HEK293 (cell line): ENCODE data around the gene SLC2A9.

ENCODE experiments used
- CTCF ChIA-PET: fragments of 350-600 bp; formaldehyde crosslinking; extraction: SDS; loops from one replicate; lab custom pipeline; 2021; ENCODE audit warnings: antibody characterized with exemption; lab: Yijun Ruan, JAX
- POLR2A ChIA-PET: fragments of 300-600 bp; formaldehyde crosslinking; extraction: SDS; loops from one replicate; lab custom pipeline; 2020; ENCODE audit warnings: antibody characterized with exemption, inconsistent platforms; lab: Yijun Ruan, JAX
- H3K27ac ChIP-seq: fragments of 200-500 bp; sonication (Bioruptor generic); 2 replicates; pipeline ENCODE4 v1.5.1; 2014; ENCODE audit warnings: low read depth, low read length, control low read depth, inconsistent platforms; ENCODE audit errors: extremely low read depth
- H3K36me3 ChIP-seq, 2 experiments: fragments of 200-500 bp in 1 of 2; sonication (Bioruptor generic) in 1 of 2; 1 replicate in 1 of 2; 2 replicates in 1 of 2; pipeline ENCODE4 v1.5.1; 2014 to 2017; ENCODE audit warnings: inconsistent platforms in 2 of 2, low read length in 2 of 2; ENCODE audit not compliant: control insufficient read depth in 2 of 2, insufficient read depth in 1 of 2
- H3K4me1 ChIP-seq: fragments of 200-500 bp; sonication (Bioruptor generic); 2 replicates; pipeline ENCODE4 v1.5.1; 2014; ENCODE audit warnings: mild to moderate bottlenecking, low read length, inconsistent platforms; ENCODE audit not compliant: control insufficient read depth, insufficient read depth
- H3K4me3 ChIP-seq: 2 replicates; pipeline ENCODE4 v1.5.1; 2011; ENCODE audit warnings: low read depth, mild to moderate bottlenecking, control low read depth, low read length, moderate library complexity
- H3K9me3 ChIP-seq: fragments of 200-500 bp; sonication (Bioruptor generic); 2 replicates; pipeline ENCODE4 v1.5.1; 2014; ENCODE audit warnings: low read depth, low read length, inconsistent platforms; ENCODE audit not compliant: control insufficient read depth, insufficient read depth
- GLIS2 ChIP-seq: fragments of 450-650 bp; formaldehyde crosslinking; IDR thresholded peaks from 2 replicates; pipeline ENCODE4 v1.5.1; 2016; ENCODE audit warnings: missing biosample characterization, missing genetic modification characterization
- KLF8 ChIP-seq: fragments of 450-650 bp; formaldehyde crosslinking; IDR thresholded peaks from 2 replicates; pipeline ENCODE4 v1.5.1; 2016; ENCODE audit warnings: missing biosample characterization, missing genetic modification characterization
- MEIS1 ChIP-seq: sonication (generic); formaldehyde crosslinking; IDR thresholded peaks from 2 replicates; pipeline ENCODE4 v1.8.1; 2022; ENCODE audit warnings: missing genetic modification reagents, mild to moderate bottlenecking, borderline replicate concordance
- OVOL3 ChIP-seq: fragments of 450-650 bp; formaldehyde crosslinking; IDR thresholded peaks from 2 replicates; pipeline ENCODE4 v1.5.1; 2016; ENCODE audit warnings: missing biosample characterization, missing genetic modification characterization
- RBAK ChIP-seq: fragments of 450-650 bp; formaldehyde crosslinking; IDR thresholded peaks from 2 replicates; pipeline ENCODE4 v1.5.1; 2016; ENCODE audit warnings: missing biosample characterization, missing genetic modification characterization
- SCRT1 ChIP-seq: fragments of 450-650 bp; formaldehyde crosslinking; IDR thresholded peaks from 2 replicates; pipeline ENCODE4 v1.5.1; 2016; ENCODE audit warnings: missing biosample characterization, missing genetic modification characterization, borderline replicate concordance
- SETDB1 ChIP-seq: IDR thresholded peaks from one replicate; pipeline ENCODE4 v1.6.1; 2017; ENCODE audit warnings: mild to moderate bottlenecking, low read length, moderate library complexity, mixed read lengths; ENCODE audit not compliant: insufficient read length
- ZBTB21 ChIP-seq: fragments of 450-650 bp; formaldehyde crosslinking; IDR thresholded peaks from 2 replicates; pipeline ENCODE4 v1.5.1; 2017; ENCODE audit warnings: missing biosample characterization, missing genetic modification characterization
- ZBTB49 ChIP-seq: fragments of 450-650 bp; formaldehyde crosslinking; IDR thresholded peaks from 2 replicates; pipeline ENCODE4 v1.5.1; 2016; ENCODE audit warnings: missing biosample characterization, missing genetic modification characterization, low read depth
- ZNF138 ChIP-seq: fragments of 450-650 bp; formaldehyde crosslinking; IDR thresholded peaks from 2 replicates; pipeline ENCODE4 v1.5.1; 2016; ENCODE audit warnings: missing biosample characterization, missing genetic modification characterization, borderline replicate concordance
- ZNF140 ChIP-seq: fragments of 450-650 bp; formaldehyde crosslinking; IDR thresholded peaks from 2 replicates; pipeline ENCODE4 v1.5.1; 2016; ENCODE audit warnings: missing biosample characterization, missing genetic modification characterization
- ZNF202 ChIP-seq: fragments of 450-650 bp; formaldehyde crosslinking; IDR thresholded peaks from 2 replicates; pipeline ENCODE4 v1.5.1; 2016; ENCODE audit warnings: missing biosample characterization, missing genetic modification characterization, borderline replicate concordance
- ZNF292 ChIP-seq: fragments of 450-650 bp; formaldehyde crosslinking; IDR thresholded peaks from 2 replicates; pipeline ENCODE4 v1.5.1; 2016; ENCODE audit warnings: low read depth, missing biosample characterization, missing genetic modification characterization, borderline replicate concordance
- ZNF302 ChIP-seq: fragments of 450-650 bp; formaldehyde crosslinking; IDR thresholded peaks from 2 replicates; pipeline ENCODE4 v1.5.1; 2016; ENCODE audit warnings: missing biosample characterization, missing genetic modification characterization, low read depth
- ZNF354C ChIP-seq: fragments of 450-650 bp; formaldehyde crosslinking; IDR thresholded peaks from 2 replicates; pipeline ENCODE4 v1.5.1; 2016; ENCODE audit warnings: missing biosample characterization, missing genetic modification characterization, low read depth, borderline replicate concordance
- ZNF48 ChIP-seq: fragments of 450-650 bp; formaldehyde crosslinking; IDR thresholded peaks from 2 replicates; pipeline ENCODE4 v1.5.1; 2016; ENCODE audit warnings: missing biosample characterization, missing genetic modification characterization
- ZNF558 ChIP-seq: fragments of 450-650 bp; formaldehyde crosslinking; IDR thresholded peaks from 2 replicates; pipeline ENCODE4 v1.5.1; 2016; ENCODE audit warnings: missing biosample characterization, missing genetic modification characterization
- TF ChIP-seq, protein P1 (sequence below): sonication (generic); formaldehyde crosslinking; IDR thresholded peaks from 2 replicates; pipeline ENCODE4 v1.8.1; 2022; ENCODE audit warnings: mild to moderate bottlenecking, moderate library complexity, missing genetic modification reagents
- TF ChIP-seq, protein P2 (sequence below): fragments of 450-650 bp; formaldehyde crosslinking; IDR thresholded peaks from 2 replicates; pipeline ENCODE4 v1.5.1; 2016; ENCODE audit warnings: missing biosample characterization, missing genetic modification characterization
- TF ChIP-seq, protein P3 (sequence below): fragments of 450-650 bp; formaldehyde crosslinking; IDR thresholded peaks from 2 replicates; pipeline ENCODE4 v1.5.1; 2016; ENCODE audit warnings: missing biosample characterization, missing genetic modification characterization, low read depth

SLC2A9 gene

DNA sequence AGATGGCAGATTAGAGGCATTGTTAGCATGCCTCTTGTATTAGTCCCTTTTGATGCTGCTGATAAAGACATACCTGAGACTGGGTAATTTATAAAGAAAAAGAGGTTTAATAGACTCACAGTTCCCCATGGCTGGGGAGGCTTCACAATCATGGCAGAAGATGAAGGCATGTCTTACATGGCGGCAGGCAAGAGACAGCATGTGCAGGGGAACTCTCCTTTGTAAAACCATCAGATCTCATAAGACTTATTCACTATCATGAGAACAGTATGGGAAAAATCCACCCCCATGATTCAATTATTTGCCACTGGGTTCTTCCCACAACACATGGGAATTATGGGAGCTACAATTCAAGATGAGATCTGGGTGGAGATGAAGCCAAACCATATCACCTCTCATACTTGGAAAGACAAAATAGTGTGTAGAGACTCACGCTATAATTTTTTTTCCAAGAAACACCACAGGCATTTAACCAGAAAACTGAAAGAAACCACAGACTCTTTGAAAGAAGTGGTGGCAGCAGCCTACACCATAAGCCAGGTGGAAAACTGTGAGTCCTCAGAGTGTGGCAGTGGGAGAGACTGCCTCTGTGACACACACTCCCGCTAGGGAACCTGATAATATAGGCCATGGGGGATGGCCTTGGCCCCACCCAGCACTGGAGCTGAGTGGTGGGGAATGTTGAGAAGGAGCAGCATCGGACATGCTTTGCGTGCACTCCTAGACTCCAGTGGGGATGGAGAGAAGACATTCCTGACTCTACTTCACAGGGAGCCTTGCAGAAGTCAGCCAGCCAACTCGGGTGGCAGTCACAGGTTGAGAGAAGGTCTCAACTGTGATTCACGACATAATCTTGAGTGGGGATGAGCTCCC is 51.5 kb downstream of the SLC2A9 start:
- Histone ChIP-seq H3K9me3 (no peaks in the 10 kb centered on the region), H3K36me3 (no peaks in the 10 kb centered on the region), H3K27ac (no peak overlapping the region), H3K4me3 (no peak overlapping the region), H3K4me1 (no peaks in the 10 kb centered on the region)
- TF ChIP-seq RBAK (tag by site-specific recombination) (no peak), ZNF354C (tag by site-specific recombination) (no peak), OVOL3 (tag by site-specific recombination) (no peak), SCRT1 (tag by site-specific recombination) (no peak)
- TF ChIP-seq, protein P1, sequence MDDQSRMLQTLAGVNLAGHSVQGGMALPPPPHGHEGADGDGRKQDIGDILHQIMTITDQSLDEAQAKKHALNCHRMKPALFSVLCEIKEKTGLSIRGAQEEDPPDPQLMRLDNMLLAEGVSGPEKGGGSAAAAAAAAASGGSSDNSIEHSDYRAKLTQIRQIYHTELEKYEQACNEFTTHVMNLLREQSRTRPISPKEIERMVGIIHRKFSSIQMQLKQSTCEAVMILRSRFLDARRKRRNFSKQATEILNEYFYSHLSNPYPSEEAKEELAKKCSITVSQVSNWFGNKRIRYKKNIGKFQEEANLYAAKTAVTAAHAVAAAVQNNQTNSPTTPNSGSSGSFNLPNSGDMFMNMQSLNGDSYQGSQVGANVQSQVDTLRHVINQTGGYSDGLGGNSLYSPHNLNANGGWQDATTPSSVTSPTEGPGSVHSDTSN (CRISPR knock-in tag) = no peak
- ChIA-PET POLR2A (no interaction called here), CTCF (interaction anchor here (0.7 kb wide), 1 partner anchor 10 kb away, joined by 3 read pairs; no protein-coding TSS in a partner anchor)

GRCh38 chr4:9968472-9968871 is 52.8 kb downstream of the SLC2A9 start:
- ChIA-PET POLR2A (no interaction called here), CTCF (no interaction called here)
- Histone ChIP-seq H3K27ac (no peak overlapping the region), H3K4me3 (no peak overlapping the region), H3K4me1 (no peaks in the 10 kb centered on the region), H3K36me3 (no peaks in the 10 kb centered on the region), H3K9me3 (no peaks in the 10 kb centered on the region)
- no peak for TF ChIP-seq ZNF138 (tag by site-specific recombination)
- no peak for TF ChIP-seq ZBTB21 (tag by site-specific recombination)
- no peak for TF ChIP-seq GLIS2 (tag by site-specific recombination)
- TF ChIP-seq MEIS1 (CRISPR knock-in tag) = no peak

DNA sequence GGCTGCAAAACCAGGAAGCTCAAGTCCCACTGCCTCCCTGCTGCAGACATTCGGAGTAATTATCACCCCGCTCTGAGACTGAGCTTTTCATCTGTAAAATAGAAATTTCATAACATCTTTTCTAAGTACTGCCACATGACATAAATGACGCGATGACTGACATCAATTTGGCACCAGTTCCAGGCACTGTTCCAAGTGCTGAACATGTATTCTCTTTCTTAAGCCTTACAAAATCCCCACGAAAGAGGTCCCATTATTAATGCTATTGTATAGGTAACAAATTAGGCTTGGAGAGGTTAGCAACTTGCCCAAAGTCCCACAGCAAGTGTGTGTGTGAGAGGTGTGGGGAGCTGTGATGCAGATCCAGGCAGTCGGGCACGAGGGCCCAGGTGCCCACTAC is 56.4 kb downstream of the SLC2A9 start:
- POLR2A ChIA-PET = no interaction called here
- no peak overlapping the region for H3K27ac ChIP-seq
- CTCF ChIA-PET = interaction anchor here (1.0 kb wide), 1 partner anchor 48 kb away, joined by 4 read pairs; no protein-coding TSS in a partner anchor

More for the DNA sequence above, 56.4 kb downstream of the SLC2A9 start:
- Histone ChIP-seq H3K4me3 (no peak overlapping the region), H3K4me1 (no peaks in the 10 kb centered on the region), H3K9me3 (no peaks in the 10 kb centered on the region), H3K36me3 (no peaks in the 10 kb centered on the region)
- no peak for TF ChIP-seq ZNF558
- no peak for TF ChIP-seq ZNF302 (tag by site-specific recombination)
- no peak for TF ChIP-seq ZNF140 (tag by site-specific recombination)
- TF ChIP-seq ZBTB49 (tag by site-specific recombination) = no peak
- TF ChIP-seq SETDB1 = no peak
- TF ChIP-seq, protein P2, sequence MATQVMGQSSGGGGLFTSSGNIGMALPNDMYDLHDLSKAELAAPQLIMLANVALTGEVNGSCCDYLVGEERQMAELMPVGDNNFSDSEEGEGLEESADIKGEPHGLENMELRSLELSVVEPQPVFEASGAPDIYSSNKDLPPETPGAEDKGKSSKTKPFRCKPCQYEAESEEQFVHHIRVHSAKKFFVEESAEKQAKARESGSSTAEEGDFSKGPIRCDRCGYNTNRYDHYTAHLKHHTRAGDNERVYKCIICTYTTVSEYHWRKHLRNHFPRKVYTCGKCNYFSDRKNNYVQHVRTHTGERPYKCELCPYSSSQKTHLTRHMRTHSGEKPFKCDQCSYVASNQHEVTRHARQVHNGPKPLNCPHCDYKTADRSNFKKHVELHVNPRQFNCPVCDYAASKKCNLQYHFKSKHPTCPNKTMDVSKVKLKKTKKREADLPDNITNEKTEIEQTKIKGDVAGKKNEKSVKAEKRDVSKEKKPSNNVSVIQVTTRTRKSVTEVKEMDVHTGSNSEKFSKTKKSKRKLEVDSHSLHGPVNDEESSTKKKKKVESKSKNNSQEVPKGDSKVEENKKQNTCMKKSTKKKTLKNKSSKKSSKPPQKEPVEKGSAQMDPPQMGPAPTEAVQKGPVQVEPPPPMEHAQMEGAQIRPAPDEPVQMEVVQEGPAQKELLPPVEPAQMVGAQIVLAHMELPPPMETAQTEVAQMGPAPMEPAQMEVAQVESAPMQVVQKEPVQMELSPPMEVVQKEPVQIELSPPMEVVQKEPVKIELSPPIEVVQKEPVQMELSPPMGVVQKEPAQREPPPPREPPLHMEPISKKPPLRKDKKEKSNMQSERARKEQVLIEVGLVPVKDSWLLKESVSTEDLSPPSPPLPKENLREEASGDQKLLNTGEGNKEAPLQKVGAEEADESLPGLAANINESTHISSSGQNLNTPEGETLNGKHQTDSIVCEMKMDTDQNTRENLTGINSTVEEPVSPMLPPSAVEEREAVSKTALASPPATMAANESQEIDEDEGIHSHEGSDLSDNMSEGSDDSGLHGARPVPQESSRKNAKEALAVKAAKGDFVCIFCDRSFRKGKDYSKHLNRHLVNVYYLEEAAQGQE = no peak
- TF ChIP-seq ZNF48 (tag by site-specific recombination) = no peak
- no peak for TF ChIP-seq ZNF354C (tag by site-specific recombination)
- TF ChIP-seq, protein P3, sequence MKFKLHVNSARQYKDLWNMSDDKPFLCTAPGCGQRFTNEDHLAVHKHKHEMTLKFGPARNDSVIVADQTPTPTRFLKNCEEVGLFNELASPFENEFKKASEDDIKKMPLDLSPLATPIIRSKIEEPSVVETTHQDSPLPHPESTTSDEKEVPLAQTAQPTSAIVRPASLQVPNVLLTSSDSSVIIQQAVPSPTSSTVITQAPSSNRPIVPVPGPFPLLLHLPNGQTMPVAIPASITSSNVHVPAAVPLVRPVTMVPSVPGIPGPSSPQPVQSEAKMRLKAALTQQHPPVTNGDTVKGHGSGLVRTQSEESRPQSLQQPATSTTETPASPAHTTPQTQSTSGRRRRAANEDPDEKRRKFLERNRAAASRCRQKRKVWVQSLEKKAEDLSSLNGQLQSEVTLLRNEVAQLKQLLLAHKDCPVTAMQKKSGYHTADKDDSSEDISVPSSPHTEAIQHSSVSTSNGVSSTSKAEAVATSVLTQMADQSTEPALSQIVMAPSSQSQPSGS (tag by site-specific recombination) = no peak
- no peak for TF ChIP-seq KLF8 (tag by site-specific recombination)
- TF ChIP-seq ZNF202 (tag by site-specific recombination) = no peak
- no peak for TF ChIP-seq ZNF292 (tag by site-specific recombination)
